Activated T-helper 2 cell treated with anti-CD3 and anti-CD28 coated beads, Interferon-gamma antibody, Interleukin-2, Interleukin-4, amounts not matched to agents 10 μg/mL and 5 μg/mL and 100 μg/mL, durations not matched to agents 14 hours and 24 hours and 36 hours (primary cell): ENCODE results near the gene RGS6. TPM values are rescaled to one million over a fixed set of nuclear protein-coding genes. Genes with fewer than 3 reads are reported as not detected.

Experiments
- DNase-seq: peaks from one replicate; pipeline ENCODE4 v3.0.0; 2021; ENCODE audit warnings: low spot score
- H3K27ac Mint-ChIP-seq: one replicate; pipeline ENCODE4 v1.8.0; 2021; ENCODE audit warnings: mixed read lengths
- H3K27me3 Mint-ChIP-seq: one replicate; pipeline ENCODE4 v1.8.0; 2021; ENCODE audit warnings: low read depth, mixed read lengths
- H3K36me3 Mint-ChIP-seq: one replicate; pipeline ENCODE4 v1.8.0; 2021; ENCODE audit warnings: low read depth, mixed read lengths
- H3K4me1 Mint-ChIP-seq: one replicate; pipeline ENCODE4 v1.8.0; 2021; ENCODE audit warnings: low read depth, mixed read lengths
- H3K4me3 Mint-ChIP-seq: one replicate; pipeline ENCODE4 v1.8.0; 2021; ENCODE audit warnings: low read depth, mild to moderate bottlenecking, moderate library complexity, mixed read lengths
- H3K9me3 Mint-ChIP-seq: one replicate; pipeline ENCODE4 v1.8.0; 2021; ENCODE audit warnings: mixed read lengths
- intact Hi-C: fragments of 100-400 bp; cut with micrococcal nuclease; formaldehyde crosslinking; loops from one replicate; pipeline ENCODE4 v1.15.1; 2023
- total RNA-seq: library from RNA; stranded (reverse); gene quantifications from 2 replicates; pipeline ENCODE4 v1.2.3, GENCODE V29; 2022

Gene RGS6
- total RNA-seq, 1 donor from 2014 or later: 3.7 TPM

DNA sequence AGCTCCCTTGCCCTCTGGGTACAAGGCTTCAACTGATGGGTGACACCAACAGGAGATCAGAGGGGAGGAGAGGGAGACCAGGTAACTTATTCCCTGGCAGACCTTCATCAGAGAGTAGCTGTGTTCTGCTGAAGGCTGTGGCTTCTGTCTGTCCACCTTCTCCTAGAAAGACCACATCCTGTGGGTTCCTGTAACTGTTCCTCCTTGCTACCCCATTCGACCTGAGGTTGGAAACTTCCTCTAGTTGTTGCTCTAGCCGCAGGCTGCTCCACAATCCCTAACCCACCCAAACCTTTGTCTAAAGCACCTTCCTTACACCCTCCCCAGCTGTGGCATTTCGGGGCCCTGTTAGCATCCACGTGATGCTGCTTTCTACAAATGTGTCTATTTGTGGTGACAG lies 507.5 kb downstream of the RGS6 start:
- peaks cover 23% of the 10 kb centered on the region for H3K36me3 Mint-ChIP-seq
- H3K27ac Mint-ChIP-seq: peak overlapping the region; percentile 53
- H3K27me3 Mint-ChIP-seq: no peaks in the 10 kb centered on the region
- peak; percentile 45 for DNase-seq
- H3K4me3 Mint-ChIP-seq: peak overlapping the region; percentile 54
- peaks cover 92% of the 10 kb centered on the region for H3K4me1 Mint-ChIP-seq
- no peaks in the 10 kb centered on the region for H3K9me3 Mint-ChIP-seq
- intact Hi-C loops: loop anchor here (5.0 to 10.0 kb wide), 4 partner anchors 38 to 455 kb away; partner anchors contain the start of gene DPF3

DNA sequence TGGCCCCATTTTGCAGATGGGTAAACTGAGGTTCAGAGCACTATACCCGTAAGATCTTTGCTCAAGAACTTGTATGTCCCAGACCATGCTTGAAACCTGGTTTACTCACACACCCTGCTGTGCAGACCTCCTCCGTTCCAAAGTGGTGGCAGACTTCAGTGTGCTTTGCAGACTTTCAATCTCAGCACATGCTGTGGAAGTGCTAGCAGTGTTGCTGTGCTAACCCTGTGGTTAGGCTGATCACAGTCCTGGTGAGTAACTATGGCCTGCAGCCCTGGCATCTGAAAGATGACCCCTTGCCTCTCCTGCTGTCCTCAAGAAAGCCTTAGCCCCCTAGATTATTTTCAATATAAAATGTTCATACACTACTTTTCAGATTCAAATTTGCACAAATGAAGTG lies 511.0 kb downstream of the RGS6 start:
- DNase-seq: no peak
- H3K27ac Mint-ChIP-seq: peak overlapping the region; percentile 25

DNA sequence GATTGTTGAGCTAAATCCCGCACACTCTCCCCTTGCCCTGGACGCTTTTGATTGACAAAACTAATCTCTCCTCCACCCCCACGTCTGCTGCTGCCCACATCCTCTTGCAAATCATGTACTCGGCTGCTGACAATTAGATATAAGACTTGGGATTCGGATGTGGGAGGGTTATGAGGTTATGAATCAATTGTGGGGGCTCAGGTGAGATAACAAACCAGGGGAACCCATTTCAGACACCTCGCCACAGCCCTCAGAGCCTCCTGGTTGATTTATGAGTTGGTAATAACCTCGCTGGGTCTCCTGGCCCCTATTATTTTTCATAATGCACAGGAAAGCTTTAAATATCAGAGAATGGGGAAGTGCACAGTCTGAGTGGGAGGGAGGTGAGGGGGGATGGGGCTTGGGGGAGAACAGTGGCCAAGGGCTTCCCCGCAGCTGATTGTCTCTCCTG lies 511.8 kb downstream of the RGS6 start:
- Mint-ChIP-seq H3K27me3 (no peaks in the 10 kb centered on the region), H3K4me3 (no peak overlapping the region), H3K27ac (peak overlapping the region; percentile 23), H3K9me3 (no peaks in the 10 kb centered on the region), H3K4me1 (peaks cover 62% of the 10 kb centered on the region), H3K36me3 (no peaks in the 10 kb centered on the region)
- peak; percentile 31 for DNase-seq
- intact Hi-C loops: loop anchor here (2.0 to 10.0 kb wide), 4 partner anchors 33 to 451 kb away; partner anchors contain the start of gene DPF3

More for the DNA sequence above, 511.0 kb downstream of the RGS6 start:
- Mint-ChIP-seq H3K4me1 (peaks cover 70% of the 10 kb centered on the region), H3K9me3 (no peaks in the 10 kb centered on the region), H3K36me3 (peaks cover 5% of the 10 kb centered on the region), H3K4me3 (no peak overlapping the region), H3K27me3 (no peaks in the 10 kb centered on the region)
- intact Hi-C loops: loop anchor here (5.0 to 10.0 kb wide), 3 partner anchors 34 to 452 kb away; partner anchors contain the start of gene DPF3

DNA sequence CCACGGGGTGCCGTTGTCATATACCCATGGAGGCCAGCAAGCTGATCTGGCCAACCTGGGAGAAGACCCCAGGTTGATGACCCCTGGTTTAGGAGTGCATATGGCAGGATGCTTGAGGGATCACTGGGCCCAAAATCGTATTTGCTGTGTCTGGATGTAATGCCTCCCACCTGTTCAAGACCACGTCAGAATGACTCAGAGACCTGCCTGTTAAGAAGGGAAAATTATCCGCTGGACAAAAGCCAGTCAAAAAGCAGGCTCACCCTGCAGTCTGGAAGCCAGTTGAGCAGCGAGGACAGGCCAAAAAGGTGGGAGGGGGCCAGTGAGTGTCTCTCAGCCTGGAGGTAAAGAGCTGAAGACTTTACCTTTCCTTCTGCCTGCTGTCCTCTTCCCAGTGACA lies 512.5 kb downstream of the RGS6 start:
- Mint-ChIP-seq H3K27me3 (peaks cover 3% of the 10 kb centered on the region), H3K4me1 (peaks cover 60% of the 10 kb centered on the region), H3K9me3 (no peaks in the 10 kb centered on the region), H3K36me3 (no peaks in the 10 kb centered on the region), H3K4me3 (no peak overlapping the region), H3K27ac (no peak overlapping the region)
- intact Hi-C loops: loop anchor here (2.0 to 10.0 kb wide), 4 partner anchors 33 to 450 kb away; partner anchors contain the start of gene DPF3
- no peak for DNase-seq

DNA sequence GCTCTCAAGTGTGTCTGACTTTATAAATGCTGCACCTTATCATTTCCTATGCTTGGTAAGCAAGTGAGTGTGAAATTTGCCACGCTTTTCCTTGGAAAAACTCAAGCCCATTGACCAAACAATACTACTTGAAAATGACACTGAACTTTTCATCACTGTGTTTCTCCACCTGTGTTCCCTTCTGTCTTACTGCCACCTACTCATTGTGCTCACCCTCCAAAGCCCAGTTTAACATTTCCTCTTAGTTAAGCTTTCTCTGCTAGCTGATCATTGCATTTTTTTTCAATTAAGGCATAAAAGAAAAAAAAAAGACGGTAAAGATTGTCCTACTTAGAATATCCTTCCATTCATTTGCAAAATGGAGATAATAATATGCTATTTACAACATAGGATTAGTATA lies 516.0 kb downstream of the RGS6 start:
- no peaks in the 10 kb centered on the region for H3K9me3 Mint-ChIP-seq
- H3K4me1 Mint-ChIP-seq: peaks cover 53% of the 10 kb centered on the region
- no peak for DNase-seq
- peaks cover 7% of the 10 kb centered on the region for H3K27me3 Mint-ChIP-seq
- no peak overlapping the region for H3K4me3 Mint-ChIP-seq
- H3K27ac Mint-ChIP-seq: no peak overlapping the region
- no peaks in the 10 kb centered on the region for H3K36me3 Mint-ChIP-seq
- intact Hi-C loops: loop anchor here (10.0 kb wide), 2 partner anchors 403 to 447 kb away; partner anchors contain the start of gene DPF3

DNA sequence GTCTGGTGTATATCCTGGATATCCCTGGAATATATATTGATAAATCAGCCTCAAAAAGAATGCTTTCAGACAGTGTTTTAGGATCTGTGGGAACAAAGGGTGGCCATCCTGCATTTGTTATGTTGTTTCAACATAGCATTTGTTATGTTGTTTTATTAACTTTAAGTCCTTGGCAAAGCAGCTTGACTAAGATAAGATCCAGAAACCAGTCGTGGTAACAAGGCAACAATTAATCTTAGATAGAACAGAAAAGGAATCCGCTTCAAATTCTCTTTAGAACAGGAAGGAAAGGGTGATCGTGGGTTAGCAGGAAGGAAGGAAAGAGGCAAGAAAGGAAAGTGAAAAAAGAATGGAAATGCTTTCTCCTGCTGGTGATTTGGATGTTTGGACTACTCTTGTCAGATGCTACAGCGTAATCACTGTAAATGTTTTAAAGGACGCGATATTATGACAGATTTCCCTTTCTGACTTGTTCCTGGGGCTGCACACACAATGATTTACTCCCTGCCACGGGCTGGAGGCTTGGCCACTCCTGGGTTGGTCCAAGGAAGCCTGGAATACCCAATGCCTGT lies 518.3 kb downstream of the RGS6 start:
- DNase-seq: no peak
- no peak overlapping the region for H3K27ac Mint-ChIP-seq
- H3K4me1 Mint-ChIP-seq: peaks cover 44% of the 10 kb centered on the region

DNA sequence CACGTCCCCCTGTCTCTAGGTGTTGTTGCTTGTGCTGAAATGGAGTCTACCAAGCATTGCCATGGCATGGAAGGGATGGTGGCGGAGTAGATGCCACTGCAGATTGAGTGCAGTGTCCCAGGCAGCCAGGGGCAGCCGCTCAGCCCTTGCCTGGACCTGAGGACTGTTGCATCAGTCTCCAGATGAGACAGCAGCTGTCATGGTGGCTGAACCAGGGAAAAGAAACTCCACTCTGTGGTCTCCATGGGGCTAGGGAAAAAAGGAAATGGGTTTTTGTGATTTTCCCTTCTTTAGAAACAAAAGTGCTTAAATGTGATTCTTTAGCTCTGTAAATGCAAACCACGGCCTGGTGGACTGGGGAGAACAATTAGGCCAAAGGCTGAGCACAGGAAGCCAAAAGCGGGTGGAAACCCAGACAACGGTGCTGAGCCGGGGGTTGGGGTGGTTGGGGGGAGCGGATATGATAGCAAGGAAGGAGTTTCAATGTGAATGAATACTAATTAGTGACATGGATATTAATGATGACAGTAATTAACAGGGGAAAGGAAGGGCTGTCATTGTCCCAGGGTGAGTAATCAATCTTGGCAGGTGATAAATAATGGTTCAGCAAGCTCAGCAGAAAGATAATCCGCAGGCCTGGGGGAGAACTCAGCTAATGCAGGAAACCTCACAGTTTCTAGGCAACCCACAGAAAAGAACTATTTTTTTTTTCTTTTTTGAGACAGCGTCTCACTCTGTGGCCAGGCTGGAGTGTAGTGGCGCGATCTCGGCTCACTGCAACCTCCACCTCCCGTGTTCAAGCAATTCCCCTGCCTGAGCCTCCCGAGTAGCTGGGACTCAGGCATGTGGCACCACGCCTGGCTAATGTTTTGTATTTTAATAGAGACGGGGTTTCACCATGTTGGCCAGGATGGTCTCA lies 519.1 kb downstream of the RGS6 start:
- Mint-ChIP-seq H3K27me3 (peaks cover 26% of the 10 kb centered on the region), H3K4me1 (peaks cover 44% of the 10 kb centered on the region), H3K27ac (peak overlapping the region; percentile 62), H3K4me3 (peak overlapping the region; percentile 13), H3K9me3 (no peaks in the 10 kb centered on the region), H3K36me3 (no peaks in the 10 kb centered on the region)
- DNase-seq: peak; percentile 32
- intact Hi-C loops: loop anchor here (2.0 kb wide), 1 partner anchor 25 kb away; no protein-coding TSS in a partner anchor

More for the DNA sequence above, 518.3 kb downstream of the RGS6 start:
- no peaks in the 10 kb centered on the region for H3K36me3 Mint-ChIP-seq
- intact Hi-C loops: loop anchor here (2.0 kb wide), 1 partner anchor 26 kb away; no protein-coding TSS in a partner anchor
- H3K4me3 Mint-ChIP-seq: no peak overlapping the region
- H3K9me3 Mint-ChIP-seq: no peaks in the 10 kb centered on the region
- peaks cover 26% of the 10 kb centered on the region for H3K27me3 Mint-ChIP-seq

DNA sequence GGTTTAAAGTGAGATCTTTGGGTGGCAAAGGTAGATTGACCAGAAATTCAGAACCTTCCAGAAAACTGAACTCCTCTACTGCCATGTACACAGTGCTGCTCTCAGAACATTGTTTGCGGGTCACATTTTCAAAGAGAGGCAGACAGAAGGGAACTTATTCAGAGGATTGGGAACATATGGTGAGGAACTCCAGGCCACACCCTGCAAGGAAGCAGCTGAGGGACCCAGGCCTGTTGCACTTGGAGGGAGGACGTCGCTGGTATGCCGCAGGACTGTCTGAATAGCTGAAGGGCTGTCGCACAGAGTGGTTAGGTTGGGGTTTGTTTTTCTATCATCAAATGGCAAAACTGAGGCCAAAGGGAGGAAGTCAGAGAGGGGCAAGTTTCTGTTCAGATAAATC lies 520.5 kb downstream of the RGS6 start:
- no peak overlapping the region for H3K27ac Mint-ChIP-seq
- H3K4me3 Mint-ChIP-seq: no peak overlapping the region
- DNase-seq: no peak
- H3K4me1 Mint-ChIP-seq: peaks cover 41% of the 10 kb centered on the region
- no peaks in the 10 kb centered on the region for H3K9me3 Mint-ChIP-seq
- H3K36me3 Mint-ChIP-seq: no peaks in the 10 kb centered on the region
- peaks cover 32% of the 10 kb centered on the region for H3K27me3 Mint-ChIP-seq
- intact Hi-C loops: no loop called here

DNA sequence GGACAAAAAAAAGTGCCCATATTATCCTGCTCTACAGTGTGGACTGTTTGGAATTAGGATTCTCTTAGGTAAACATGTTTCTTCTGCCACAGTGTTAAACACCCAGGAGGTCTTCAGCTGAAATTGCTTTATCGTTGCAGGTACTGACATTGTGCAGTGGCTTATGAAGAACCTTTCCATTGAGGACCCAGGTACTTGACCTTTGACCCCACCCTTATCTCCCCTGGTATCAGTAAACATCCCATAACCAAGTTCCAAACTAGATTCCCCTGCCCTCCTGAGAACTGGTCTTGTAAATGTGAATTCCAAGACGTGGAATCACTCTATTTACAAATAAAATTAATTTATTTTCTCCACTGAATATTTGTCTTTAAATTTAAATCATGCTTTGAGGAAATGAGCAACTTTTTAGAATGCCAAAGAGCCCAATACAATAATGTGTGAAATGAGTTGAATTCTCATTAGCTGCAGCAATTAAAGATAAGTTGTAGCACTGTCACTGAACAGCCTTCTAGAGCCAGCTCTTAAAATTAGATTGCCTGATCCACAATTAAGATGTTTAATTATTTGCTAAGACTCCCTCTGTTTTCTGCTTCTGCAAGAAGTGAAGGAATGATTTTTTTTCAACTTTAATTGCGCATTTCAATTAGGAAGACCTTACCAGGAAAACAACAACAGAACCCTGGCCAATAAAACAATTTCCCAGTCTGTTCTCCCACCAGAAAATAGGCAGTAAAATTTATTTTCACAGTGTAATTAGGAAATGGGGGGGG lies 522.3 kb downstream of the RGS6 start:
- intact Hi-C loops: no loop called here
- no peak overlapping the region for H3K27ac Mint-ChIP-seq
- H3K4me3 Mint-ChIP-seq: no peak overlapping the region
- DNase-seq: no peak
- peaks cover 2% of the 10 kb centered on the region for H3K36me3 Mint-ChIP-seq
- peaks cover 46% of the 10 kb centered on the region for H3K27me3 Mint-ChIP-seq
- no peaks in the 10 kb centered on the region for H3K9me3 Mint-ChIP-seq
- peaks cover 34% of the 10 kb centered on the region for H3K4me1 Mint-ChIP-seq

DNA sequence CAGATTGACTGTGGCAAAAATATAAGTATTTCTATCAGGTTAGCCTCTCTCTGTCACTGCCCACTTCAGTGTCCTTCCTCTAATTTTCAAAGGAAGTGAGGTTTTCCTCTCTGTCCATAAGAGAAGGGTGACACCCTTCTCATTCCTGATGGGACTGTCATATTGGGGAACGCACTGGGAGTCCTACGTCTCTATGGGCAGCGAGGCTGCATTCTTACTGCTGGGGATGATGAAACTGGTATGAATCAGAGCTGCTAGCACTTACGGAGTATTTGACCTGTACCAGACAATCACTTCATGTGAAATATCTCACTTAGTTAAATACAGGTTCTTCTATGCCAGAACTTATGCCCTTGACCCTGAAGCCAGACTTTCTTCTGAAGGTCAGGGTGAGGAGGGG lies 525.4 kb downstream of the RGS6 start:
- intact Hi-C loops: no loop called here
- H3K27me3 Mint-ChIP-seq: peaks cover 56% of the 10 kb centered on the region
- H3K4me1 Mint-ChIP-seq: peaks cover 14% of the 10 kb centered on the region

DNA sequence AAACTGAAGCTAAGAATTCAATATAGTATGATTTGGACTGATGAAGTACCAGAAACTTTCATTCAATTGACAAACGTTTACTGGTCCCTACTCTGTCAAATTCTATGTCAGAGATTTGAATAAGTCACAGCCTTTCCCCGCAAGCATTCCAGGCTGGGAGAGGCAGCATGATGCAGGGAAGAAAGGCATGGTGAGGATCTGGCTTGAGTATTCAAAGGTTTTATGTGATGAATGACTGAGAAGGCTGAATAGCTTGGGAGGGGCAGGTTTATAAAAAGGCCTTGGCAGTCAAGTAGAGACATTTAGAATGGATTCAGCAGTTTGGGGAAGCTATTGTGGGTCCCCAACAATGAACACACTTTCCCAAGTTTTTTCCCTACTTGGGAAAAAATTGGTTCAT lies 529.8 kb downstream of the RGS6 start:
- Mint-ChIP-seq H3K27me3 (peaks cover 45% of the 10 kb centered on the region), H3K27ac (no peak overlapping the region), H3K9me3 (peaks cover 26% of the 10 kb centered on the region)

More for the DNA sequence above, 525.4 kb downstream of the RGS6 start:
- peaks cover 2% of the 10 kb centered on the region for H3K36me3 Mint-ChIP-seq
- no peak overlapping the region for H3K4me3 Mint-ChIP-seq
- no peak for DNase-seq
- H3K27ac Mint-ChIP-seq: no peak overlapping the region
- H3K9me3 Mint-ChIP-seq: no peaks in the 10 kb centered on the region

DNA sequence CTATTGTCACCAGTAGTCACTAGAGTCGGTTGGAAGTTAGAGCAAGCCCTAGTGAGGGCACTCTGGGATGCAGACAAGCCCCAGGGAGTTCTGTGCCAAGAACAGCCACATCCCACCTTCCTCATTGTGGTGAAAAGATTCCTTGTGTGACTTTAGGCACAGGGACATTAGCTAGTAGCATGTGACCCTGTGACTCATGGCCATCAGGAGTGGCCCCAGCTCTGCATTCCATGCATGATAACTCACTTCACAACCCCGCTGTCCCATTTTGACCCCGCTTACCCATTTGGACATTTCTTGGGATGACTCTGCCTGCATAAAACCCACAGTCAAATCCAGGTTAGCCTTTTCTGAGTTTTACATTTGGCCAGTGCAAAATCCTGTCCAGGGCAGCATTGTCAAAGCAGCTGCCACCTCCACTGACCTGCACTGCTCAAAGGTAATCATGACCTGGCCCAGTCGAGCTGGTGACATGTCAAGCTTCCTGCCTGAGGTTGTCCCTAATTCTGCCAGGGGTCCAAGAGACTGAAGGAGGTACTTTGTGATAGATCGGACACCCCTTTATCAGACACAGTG lies 531.1 kb downstream of the RGS6 start:
- Mint-ChIP-seq H3K4me1 (no peaks in the 10 kb centered on the region), H3K27me3 (peaks cover 34% of the 10 kb centered on the region), H3K36me3 (peaks cover 24% of the 10 kb centered on the region), H3K4me3 (no peak overlapping the region), H3K9me3 (peaks cover 26% of the 10 kb centered on the region), H3K27ac (no peak overlapping the region)
- intact Hi-C loops: no loop called here
- DNase-seq: no peak

More for the DNA sequence above, 529.8 kb downstream of the RGS6 start:
- H3K4me3 Mint-ChIP-seq: no peak overlapping the region
- no peaks in the 10 kb centered on the region for H3K4me1 Mint-ChIP-seq
- no peak for DNase-seq
- intact Hi-C loops: no loop called here
- H3K36me3 Mint-ChIP-seq: peaks cover 16% of the 10 kb centered on the region
